Activated CD4-positive, alpha-beta T cell treated with anti-CD3 and anti-CD28 coated beads, Interleukin-2, amount 10 ng/mL, durations not matched to agents 7 days and 5 days (primary cell): ENCODE data around the gene SERPIND1. TPM values are rescaled to one million over a fixed set of nuclear protein-coding genes. Genes with fewer than 3 reads are reported as not detected.
A peak's percentile ranks its signal among the peaks of the same experiment; 100 is the strongest.

Source experiments
- CTCF ChIA-PET: fragments of 350-600 bp; sonication (Branson Sonifier 250); formaldehyde crosslinking; loops from one replicate; lab custom pipeline; 2021; ENCODE audit warnings: antibody characterized with exemption; lab: Charles Lee
- POLR2A ChIA-PET: fragments of 350-600 bp; sonication (Branson Sonifier 250); formaldehyde crosslinking; loops from one replicate; lab custom pipeline; 2021; ENCODE audit warnings: antibody characterized with exemption; lab: Charles Lee
- DNase-seq: peaks from one replicate; pipeline ENCODE4 v3.0.0-alpha.2; 2020
- H3K27ac Mint-ChIP-seq: one replicate; pipeline ENCODE4 v1.8.0; 2021; ENCODE audit warnings: mild to moderate bottlenecking, moderate library complexity, mixed read lengths
- H3K27me3 Mint-ChIP-seq: one replicate; pipeline ENCODE4 v1.8.0; 2021; ENCODE audit warnings: mixed read lengths
- H3K36me3 Mint-ChIP-seq: one replicate; pipeline ENCODE4 v1.8.0; 2021; ENCODE audit warnings: low read depth, mixed read lengths
- H3K4me1 Mint-ChIP-seq: one replicate; pipeline ENCODE4 v1.8.0; 2021; ENCODE audit warnings: mixed read lengths
- H3K4me3 Mint-ChIP-seq: one replicate; pipeline ENCODE4 v1.8.0; 2021; ENCODE audit warnings: mild to moderate bottlenecking, moderate library complexity, mixed read lengths
- H3K9me3 Mint-ChIP-seq: one replicate; pipeline ENCODE4 v1.8.0; 2021; ENCODE audit warnings: mixed read lengths
- total RNA-seq, 2 experiments: library from RNA; stranded (reverse); gene quantifications; one replicate each; pipeline ENCODE4 v1.2.3, GENCODE V29; 2021

Gene SERPIND1
- total RNA-seq, 2 experiments from 2014 or later, result not detected

DNA sequence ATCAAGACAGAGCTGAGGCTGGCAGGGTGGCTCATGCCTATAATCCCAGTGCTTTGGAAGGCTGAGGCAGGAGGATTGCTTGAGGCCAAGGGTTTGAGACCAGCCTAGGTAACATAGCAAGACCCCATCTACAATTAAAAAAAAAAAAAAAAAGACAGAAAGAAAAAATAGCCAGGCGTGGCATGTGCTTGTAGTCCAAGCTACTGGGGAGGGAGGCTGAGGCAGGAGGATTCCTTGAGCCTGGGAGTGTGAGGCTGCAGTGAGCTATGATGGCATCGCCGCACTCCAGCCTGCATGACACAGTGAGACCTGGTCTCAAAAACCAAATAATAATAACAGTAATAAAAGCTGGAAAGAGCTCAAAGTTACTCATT lies 9.4 kb downstream of the SERPIND1 start:
- ChIA-PET POLR2A (no interaction called here), CTCF (interaction anchor here (0.6 to 1.2 kb wide), 2 partner anchors 10 to 151 kb away, joined by 3 to 5 read pairs; partner anchors contain the start of gene SERPIND1)
- no peaks in the 10 kb centered on the region for H3K27me3 Mint-ChIP-seq
- H3K4me3 Mint-ChIP-seq, result no peak overlapping the region
- H3K9me3 Mint-ChIP-seq, result no peaks in the 10 kb centered on the region
- peaks cover 12% of the 10 kb centered on the region for H3K4me1 Mint-ChIP-seq
- peaks cover 8% of the 10 kb centered on the region for H3K36me3 Mint-ChIP-seq
- DNase-seq, result no peak
- no peak overlapping the region for H3K27ac Mint-ChIP-seq

DNA sequence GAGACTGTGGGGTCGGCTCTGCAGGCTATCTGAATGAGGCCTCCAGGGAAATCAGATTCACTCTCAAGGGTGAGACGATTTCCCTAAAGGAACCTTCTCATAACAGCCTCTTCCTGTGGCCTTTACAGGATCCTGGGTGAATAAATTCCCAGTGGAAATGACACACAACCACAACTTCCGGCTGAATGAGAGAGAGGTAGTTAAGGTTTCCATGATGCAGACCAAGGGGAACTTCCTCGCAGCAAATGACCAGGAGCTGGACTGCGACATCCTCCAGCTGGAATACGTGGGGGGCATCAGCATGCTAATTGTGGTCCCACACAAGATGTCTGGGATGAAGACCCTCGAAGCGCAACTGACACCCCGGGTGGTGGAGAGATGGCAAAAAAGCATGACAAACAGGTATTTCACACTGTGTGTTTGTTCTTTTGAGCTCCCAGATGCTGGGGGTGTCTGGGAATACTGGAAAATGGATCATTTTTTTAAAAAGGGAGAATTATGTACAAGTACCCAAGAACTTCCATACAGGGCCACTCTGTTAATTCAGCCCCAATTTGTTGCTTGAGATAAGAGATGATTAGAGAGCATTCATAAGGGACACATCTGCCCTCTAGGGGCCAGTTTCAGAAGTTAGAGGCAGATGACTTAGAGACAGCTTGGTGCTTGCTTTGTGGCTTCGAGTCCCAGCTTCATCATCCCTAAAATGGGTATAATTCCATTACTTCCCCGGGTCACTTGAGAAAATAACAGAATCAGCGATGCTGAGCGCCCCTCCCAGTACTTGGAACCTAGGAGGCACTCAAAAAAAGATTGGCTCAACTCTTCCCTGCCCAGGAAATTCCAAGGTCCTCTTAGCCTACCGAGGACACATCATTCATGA lies 10.2 kb downstream of the SERPIND1 start:
- Mint-ChIP-seq H3K4me1 (peaks cover 7% of the 10 kb centered on the region), H3K4me3 (no peak overlapping the region)
- peak; percentile 68 for DNase-seq

GRCh38 chr22:20785415-20785814 lies 11.5 kb downstream of the SERPIND1 start:
- peaks cover 5% of the 10 kb centered on the region for H3K36me3 Mint-ChIP-seq
- no peak overlapping the region for H3K4me3 Mint-ChIP-seq
- no peak for DNase-seq

More for the DNA sequence above, 10.2 kb downstream of the SERPIND1 start:
- Mint-ChIP-seq H3K27me3 (no peaks in the 10 kb centered on the region), H3K9me3 (no peaks in the 10 kb centered on the region), H3K36me3 (peaks cover 8% of the 10 kb centered on the region), H3K27ac (no peak overlapping the region)
- CTCF ChIA-PET, result interaction anchor here (0.6 to 1.2 kb wide), 7 partner anchors 11 to 220 kb away, joined by 3 to 7 read pairs (median 3); partner anchors contain the start of gene SERPIND1
- POLR2A ChIA-PET, result no interaction called here

DNA sequence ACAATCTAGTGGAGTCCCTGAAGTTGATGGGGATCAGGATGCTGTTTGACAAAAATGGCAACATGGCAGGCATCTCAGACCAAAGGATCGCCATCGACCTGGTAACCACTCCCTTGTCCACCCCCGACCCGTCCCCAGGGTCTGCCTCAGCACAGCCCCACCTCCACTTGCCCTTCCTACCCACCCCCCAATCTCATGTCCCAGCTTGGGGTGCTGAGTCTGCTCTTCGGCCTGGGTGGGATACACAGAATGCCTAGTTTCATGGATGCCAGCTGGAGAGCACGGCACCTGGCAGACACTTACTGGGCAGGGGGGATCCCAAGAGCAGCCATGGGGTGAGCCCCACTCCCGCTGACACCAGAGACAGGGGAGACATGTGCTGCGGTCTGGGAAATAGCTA lies 12.1 kb downstream of the SERPIND1 start:
- no peaks in the 10 kb centered on the region for H3K9me3 Mint-ChIP-seq
- H3K4me1 Mint-ChIP-seq, result peaks cover 4% of the 10 kb centered on the region
- peaks cover 7% of the 10 kb centered on the region for H3K36me3 Mint-ChIP-seq
- ChIA-PET CTCF (interaction anchor here (1.6 kb wide), 1 partner anchor 12 kb away, joined by 4 read pairs; no protein-coding TSS in a partner anchor), POLR2A (no interaction called here)
- DNase-seq, result no peak
- no peak overlapping the region for H3K27ac Mint-ChIP-seq
- no peak overlapping the region for H3K4me3 Mint-ChIP-seq
- H3K27me3 Mint-ChIP-seq, result no peaks in the 10 kb centered on the region

More at GRCh38 chr22:20785415-20785814, 11.5 kb downstream of the SERPIND1 start:
- CTCF ChIA-PET, result interaction anchor here (1.2 to 1.6 kb wide), 2 partner anchors 12 to 80 kb away, joined by 4 to 7 read pairs; no protein-coding TSS in a partner anchor
- H3K27ac Mint-ChIP-seq, result no peak overlapping the region
- H3K9me3 Mint-ChIP-seq, result no peaks in the 10 kb centered on the region
- POLR2A ChIA-PET, result no interaction called here
- H3K27me3 Mint-ChIP-seq, result no peaks in the 10 kb centered on the region
- peaks cover 4% of the 10 kb centered on the region for H3K4me1 Mint-ChIP-seq

DNA sequence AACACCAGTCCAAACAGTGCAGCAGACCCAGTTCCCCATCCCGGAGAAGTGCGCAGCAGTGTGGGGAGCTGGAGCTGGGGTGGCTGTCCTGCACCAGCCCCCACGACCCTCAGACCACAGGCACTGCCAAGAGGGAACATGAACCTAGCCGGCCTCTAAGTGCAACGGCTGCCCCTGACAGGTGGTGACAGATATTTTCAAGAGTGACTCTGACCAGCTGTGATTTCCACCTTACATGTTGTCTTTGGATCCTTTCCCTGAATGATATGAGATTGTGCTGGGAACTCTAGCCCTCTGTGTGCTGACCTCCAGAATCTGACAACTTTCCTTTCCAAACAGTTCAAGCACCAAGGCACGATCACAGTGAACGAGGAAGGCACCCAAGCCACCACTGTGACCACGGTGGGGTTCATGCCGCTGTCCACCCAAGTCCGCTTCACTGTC lies 12.6 kb downstream of the SERPIND1 start:
- no peak overlapping the region for H3K4me3 Mint-ChIP-seq
- DNase-seq, result no peak
- peaks cover 12% of the 10 kb centered on the region for H3K36me3 Mint-ChIP-seq
- CTCF ChIA-PET, result interaction anchor here (1.6 kb wide), 1 partner anchor 11 kb away, joined by 4 read pairs; no protein-coding TSS in a partner anchor
- no peaks in the 10 kb centered on the region for H3K27me3 Mint-ChIP-seq
- POLR2A ChIA-PET, result no interaction called here
- no peak overlapping the region for H3K27ac Mint-ChIP-seq
- peaks cover 2% of the 10 kb centered on the region for H3K4me1 Mint-ChIP-seq
- no peaks in the 10 kb centered on the region for H3K9me3 Mint-ChIP-seq

GRCh38 chr22:20787223-20787622 lies 13.3 kb downstream of the SERPIND1 start:
- H3K36me3 Mint-ChIP-seq, result peaks cover 14% of the 10 kb centered on the region
- H3K4me3 Mint-ChIP-seq, result no peak overlapping the region
- DNase-seq, result no peak
- no peaks in the 10 kb centered on the region for H3K27me3 Mint-ChIP-seq
- CTCF ChIA-PET, result interaction anchor here (1.6 kb wide), 1 partner anchor 11 kb away, joined by 4 read pairs; no protein-coding TSS in a partner anchor
- H3K9me3 Mint-ChIP-seq, result no peaks in the 10 kb centered on the region
- no peaks in the 10 kb centered on the region for H3K4me1 Mint-ChIP-seq
- no peak overlapping the region for H3K27ac Mint-ChIP-seq
- POLR2A ChIA-PET, result no interaction called here

DNA sequence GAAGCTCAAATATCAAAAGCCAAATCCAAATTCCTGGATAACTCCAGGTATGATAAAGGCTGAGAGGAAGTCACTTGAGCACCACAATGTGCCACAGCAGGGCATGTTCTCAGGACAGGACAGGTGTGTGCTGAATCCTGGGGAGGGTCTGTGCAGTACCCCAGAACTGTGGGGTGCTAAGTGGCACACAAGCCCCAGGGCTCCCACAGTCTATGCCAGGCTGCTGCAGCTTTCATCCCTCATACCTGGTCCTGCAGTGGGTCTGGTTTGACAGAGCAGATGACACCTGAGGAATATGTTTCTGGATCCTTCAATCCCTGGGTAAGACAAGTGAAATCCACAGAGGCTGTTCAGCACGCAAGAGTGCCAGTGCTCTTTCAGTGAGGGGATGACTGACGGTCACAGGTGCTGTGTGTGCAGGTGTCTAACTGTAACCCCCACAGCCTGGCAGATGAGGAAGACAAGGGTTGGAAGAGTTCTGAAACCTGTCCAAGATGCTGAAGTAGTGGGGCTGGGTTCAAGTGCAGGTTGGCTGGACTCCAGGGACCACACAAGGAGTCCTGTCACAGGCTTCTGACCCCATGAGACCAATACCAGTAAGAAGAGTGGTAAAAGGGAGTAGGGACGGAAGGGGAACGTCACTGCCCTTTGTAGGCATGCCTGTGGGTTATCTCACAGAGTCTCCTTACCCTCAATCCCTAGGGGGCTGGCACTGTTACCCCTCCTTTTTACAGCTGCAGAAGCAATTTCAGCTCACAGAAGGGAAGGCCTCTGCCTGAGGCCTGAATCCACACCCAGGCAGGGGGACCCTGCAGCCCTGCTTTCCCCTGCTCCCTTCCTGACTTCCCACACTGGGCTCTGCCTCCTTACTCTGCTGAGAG lies 14.1 kb downstream of the SERPIND1 start:
- no peak overlapping the region for H3K27ac Mint-ChIP-seq
- ChIA-PET CTCF (no interaction called here), POLR2A (no interaction called here)
- H3K9me3 Mint-ChIP-seq, result no peaks in the 10 kb centered on the region
- no peaks in the 10 kb centered on the region for H3K27me3 Mint-ChIP-seq
- no peak for DNase-seq
- peaks cover 21% of the 10 kb centered on the region for H3K36me3 Mint-ChIP-seq
- H3K4me1 Mint-ChIP-seq, result no peaks in the 10 kb centered on the region
- no peak overlapping the region for H3K4me3 Mint-ChIP-seq

- Mint-ChIP-seq H3K27me3 (no peaks in the 10 kb centered on the region), H3K4me3 (no peak overlapping the region), H3K4me1 (no peaks in the 10 kb centered on the region), H3K9me3 (no peaks in the 10 kb centered on the region), H3K27ac (no peak overlapping the region), H3K36me3 (peaks cover 21% of the 10 kb centered on the region)
- no peak for DNase-seq
- POLR2A ChIA-PET, result no interaction called here
- CTCF ChIA-PET, result no interaction called here
These were observed 14.9 kb downstream of the SERPIND1 start for GRCh38 chr22:20788627-20789344.

GRCh38 chr22:20792221-20792965 lies 18.5 kb downstream of the SERPIND1 start:
- no peaks in the 10 kb centered on the region for H3K4me1 Mint-ChIP-seq
- H3K27ac Mint-ChIP-seq, result no peak overlapping the region
- peaks cover 32% of the 10 kb centered on the region for H3K36me3 Mint-ChIP-seq
- H3K9me3 Mint-ChIP-seq, result no peaks in the 10 kb centered on the region
- DNase-seq, result no peak
- H3K4me3 Mint-ChIP-seq, result no peak overlapping the region
- ChIA-PET POLR2A (no interaction called here), CTCF (interaction anchor here (1.5 kb wide), 1 partner anchor 12 kb away, joined by 3 read pairs; no protein-coding TSS in a partner anchor)
- H3K27me3 Mint-ChIP-seq, result no peaks in the 10 kb centered on the region

DNA sequence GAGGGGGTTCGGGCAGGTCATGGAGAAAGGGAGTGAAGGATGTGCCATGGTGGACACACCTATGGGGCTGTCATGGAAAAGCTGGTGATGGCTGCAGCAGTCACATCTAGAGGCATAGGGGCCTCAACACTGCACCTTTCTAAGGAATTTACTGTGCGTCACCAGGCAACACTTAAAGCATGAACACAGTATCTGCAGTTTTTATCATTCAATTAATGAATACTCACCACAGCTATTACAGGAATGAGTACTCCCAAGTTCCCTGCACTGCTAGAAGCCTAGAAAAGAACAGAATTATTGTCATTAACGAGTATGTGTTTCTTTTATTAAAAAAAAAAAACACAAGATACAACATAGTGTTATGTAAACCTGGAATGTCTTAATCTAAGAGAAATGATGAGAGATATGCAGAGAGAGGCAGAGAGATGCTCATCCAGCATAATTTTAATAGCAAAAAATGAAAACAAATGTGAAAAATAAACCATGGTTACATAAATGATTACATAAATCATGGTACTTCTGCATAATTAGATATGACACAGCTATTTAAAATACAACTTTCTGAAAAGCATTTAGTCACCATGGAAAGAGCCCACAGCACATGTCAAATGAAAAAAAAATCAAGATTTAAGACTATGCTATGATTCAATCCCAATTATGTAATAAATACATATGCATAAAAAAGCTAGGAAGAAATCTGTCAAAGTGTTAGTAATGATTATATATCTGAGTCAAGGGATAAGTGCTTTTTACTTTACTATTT lies 19.2 kb downstream of the SERPIND1 start:
- ChIA-PET CTCF (interaction anchor here (0.5 to 1.5 kb wide), 2 partner anchors 11 to 67 kb away, joined by 3 read pairs; no protein-coding TSS in a partner anchor), POLR2A (no interaction called here)
- no peaks in the 10 kb centered on the region for H3K9me3 Mint-ChIP-seq
- no peak overlapping the region for H3K4me3 Mint-ChIP-seq
- no peak overlapping the region for H3K27ac Mint-ChIP-seq
- DNase-seq, result no peak
- H3K36me3 Mint-ChIP-seq, result peaks cover 32% of the 10 kb centered on the region
- H3K4me1 Mint-ChIP-seq, result no peaks in the 10 kb centered on the region
- H3K27me3 Mint-ChIP-seq, result no peaks in the 10 kb centered on the region
